H1 (cell line): ENCODE results near the gene NPR1. TPM values are rescaled to one million over a fixed set of nuclear protein-coding genes. Genes with fewer than 3 reads are reported as not detected.

Experiments
- ASH2L ChIP-seq: fragments of 200-600, 300-600 bp; sonication (generic); IDR thresholded peaks from one replicate; pipeline ENCODE4 v1.7.1; 2017; ENCODE audit warnings: low read length
- EZH2 ChIP-seq: fragments of 200-600 bp; sonication (generic); IDR thresholded peaks from 2 replicates; pipeline ENCODE4 v1.7.1; 2012; ENCODE audit warnings: low read depth, mild to moderate bottlenecking, moderate library complexity, low read length, inconsistent platforms; ENCODE audit not compliant: severe bottlenecking
- JUN ChIP-seq: IDR thresholded peaks from 2 replicates; pipeline ENCODE4 v1.6.1; 2011; ENCODE audit warnings: low read depth, mild to moderate bottlenecking, improper control_type of control experiment, low read length
- KDM4A ChIP-seq: IDR thresholded peaks from one replicate; pipeline ENCODE4 v1.7.1; 2012; ENCODE audit warnings: low read depth, mild to moderate bottlenecking, moderate library complexity, low read length, inconsistent platforms; ENCODE audit not compliant: severe bottlenecking
- MAX ChIP-seq: IDR thresholded peaks from 2 replicates; pipeline ENCODE4 v1.6.1; 2012; ENCODE audit warnings: inconsistent platforms
- PHF8 ChIP-seq: fragments of 200-600 bp; sonication (generic); conservative IDR thresholded peaks from 2 replicates; pipeline ENCODE4 v1.7.1; 2012; ENCODE audit warnings: low read depth, mild to moderate bottlenecking, inconsistent platforms, low read length, moderate library complexity
- SIN3A ChIP-seq, 2 experiments: IDR thresholded peaks in 1 of 2; conservative IDR thresholded peaks in 1 of 2; 2 replicates each; pipeline ENCODE4 v1.6.1; 2011 to 2012; ENCODE audit warnings: low read length in 2 of 2, improper control_type of control experiment in 1 of 2, low read depth in 1 of 2, mild to moderate bottlenecking in 1 of 2
- SUZ12 ChIP-seq: fragments of 200-600 bp; sonication (generic); IDR thresholded peaks from 2 replicates; pipeline ENCODE4 v1.6.1; 2012; ENCODE audit warnings: mild to moderate bottlenecking, inconsistent platforms, low read length, moderate library complexity, mixed read lengths
- TCF12 ChIP-seq: IDR thresholded peaks from 2 replicates; pipeline ENCODE4 v1.6.1; 2011; ENCODE audit warnings: low read depth, mild to moderate bottlenecking, low read length
- polyA plus RNA-seq, 7 experiments: library from polyadenylated mRNA; depleted of rRNA in 3 of 7; stranded (reverse) in 5 of 7; unstranded in 2 of 7; fragments of >200 nt in 5 of 7; fragments of 200-250 nt in 2 of 7; gene quantifications; 1 replicate in 5 of 7; 2 replicates in 1 of 7; 4 replicates in 1 of 7; pipeline versions ENCODE4 v1.2.1 to v1.2.3, GENCODE V29; 2011 to 2013; ENCODE audit warnings: missing spikeins in 2 of 7, mixed read lengths in 2 of 7
- total RNA-seq: library from RNA; stranded (reverse); fragmentation: NEBNext Ultra II Directional; extraction: Animal tissue kit (Norgen Biotek cat#: 25700); gene quantifications from 2 replicates; pipeline ENCODE4 v1.2.1, GENCODE V29; 2021

Gene NPR1
- total and polyA plus RNA-seq, 2 of the 8 experiments (the other 6 are each of a cell fraction or from before 2014, with no cell fraction given) = 11.7 to 13.2 TPM

GRCh38 chr1:153679337-153680119 lies 1.0 kb downstream of the NPR1 start (continued):
- peak; percentile 64 for TF ChIP-seq EZH2
- peak; percentile 35 for TF ChIP-seq MAX
- TF ChIP-seq JUN = no peak
- TF ChIP-seq SIN3A (conservative IDR thresholded peaks at IDR 0.05 in 1 of 2, IDR thresholded peaks at IDR 0.05 in 1 of 2; ENCODE audit: low read depth in 1 of 2, low read length in 2 of 2) = peak; percentile 18 to 47; a peak in 1 of 4 replicates
- TF ChIP-seq KDM4A = peak; percentile 85
- TF ChIP-seq SUZ12 = peak; percentile 67
- peak; percentile 53 for TF ChIP-seq ASH2L
- no peak for TF ChIP-seq TCF12
- 0 out of 2 replicates have a peak, but pooled peaks have one; percentile 26 for TF ChIP-seq PHF8
